GDM1 (cell line): Measurements from ENCODE around the gene CD79B.

ENCODE experiments used
- DNase-seq: peaks from one replicate; lab custom pipeline; 2025; lab: John Stamatoyannopoulos, UW

Gene CD79B

DNA sequence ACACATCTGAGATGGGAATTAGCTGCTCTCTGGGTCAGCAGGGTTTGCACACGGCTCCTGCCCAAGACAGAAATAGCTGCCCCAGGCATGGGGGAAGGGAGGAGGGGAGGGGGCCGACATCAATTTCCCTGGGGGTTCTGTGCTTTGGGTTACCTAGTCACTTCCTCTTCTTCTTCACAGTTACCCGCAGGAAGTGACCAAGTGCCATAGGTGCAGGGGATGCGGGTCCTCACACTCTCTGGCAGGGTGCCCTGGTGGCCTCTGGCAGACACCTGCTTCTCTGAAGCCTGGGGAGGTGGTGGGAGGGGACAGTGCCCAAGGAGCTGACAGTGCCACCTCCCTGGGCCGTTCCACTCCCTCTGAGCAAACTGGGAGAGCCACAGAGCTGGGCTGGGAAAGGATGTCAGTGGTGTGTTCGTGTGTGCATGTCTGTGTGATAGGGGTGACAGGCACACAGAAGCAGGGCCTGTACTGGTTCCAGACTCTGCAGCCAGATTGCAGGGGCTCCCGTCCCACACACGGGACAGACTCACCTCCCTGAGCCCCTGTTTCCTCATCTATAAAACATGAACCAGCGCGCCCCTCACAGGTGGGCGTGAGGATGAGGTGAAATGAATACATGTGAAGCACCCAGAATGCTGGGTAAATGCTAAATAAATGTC, 22.4 kb upstream of the CD79B start:
- peak; percentile 65 for DNase-seq

DNA sequence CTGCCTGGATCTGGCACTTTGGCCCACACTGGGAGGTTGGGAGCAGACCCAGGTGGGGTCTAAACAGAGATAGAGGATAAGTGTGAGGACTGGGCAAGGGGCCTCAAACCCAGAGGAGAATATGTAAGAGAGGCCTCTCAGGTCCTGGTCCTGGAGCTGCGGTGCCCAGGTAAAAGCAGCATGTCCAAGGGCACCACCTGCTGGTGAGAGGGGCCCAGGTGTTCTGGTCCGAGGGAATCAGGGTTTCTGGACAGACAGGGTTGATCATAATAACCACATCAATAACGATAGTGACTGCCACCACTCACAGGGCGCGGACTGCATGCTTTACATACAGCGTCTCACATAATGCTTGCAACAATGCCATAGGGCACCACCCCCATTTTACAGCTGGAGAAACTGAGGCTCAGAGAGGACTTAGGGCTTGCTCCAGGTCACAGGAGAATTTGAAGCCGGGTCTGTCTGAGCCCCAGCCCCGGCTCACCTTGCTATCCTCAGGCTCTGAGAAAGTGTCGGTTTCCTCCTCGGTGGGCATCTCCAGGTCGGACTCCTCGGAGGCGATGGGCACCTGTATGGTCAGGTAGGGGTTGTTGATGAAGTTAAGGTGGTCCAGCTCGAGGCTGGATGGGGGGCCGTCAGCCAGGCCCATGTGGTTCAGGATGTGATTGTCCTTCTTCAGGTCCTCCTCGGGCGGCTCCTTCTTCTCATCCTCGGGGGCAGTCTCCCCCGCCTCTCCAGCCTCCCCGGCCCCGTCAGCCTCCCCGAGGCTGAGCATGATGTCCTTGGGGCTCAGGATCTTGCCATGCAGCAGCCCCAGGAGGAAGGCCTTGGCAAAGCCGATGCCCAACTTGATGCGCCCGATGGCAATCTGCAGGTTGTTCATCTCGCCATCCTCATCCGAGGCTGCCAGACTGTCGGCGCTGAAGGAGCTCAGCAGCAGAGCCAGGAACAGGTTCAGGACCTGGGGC, 19.1 kb upstream of the CD79B start:
- no peak for DNase-seq

DNA sequence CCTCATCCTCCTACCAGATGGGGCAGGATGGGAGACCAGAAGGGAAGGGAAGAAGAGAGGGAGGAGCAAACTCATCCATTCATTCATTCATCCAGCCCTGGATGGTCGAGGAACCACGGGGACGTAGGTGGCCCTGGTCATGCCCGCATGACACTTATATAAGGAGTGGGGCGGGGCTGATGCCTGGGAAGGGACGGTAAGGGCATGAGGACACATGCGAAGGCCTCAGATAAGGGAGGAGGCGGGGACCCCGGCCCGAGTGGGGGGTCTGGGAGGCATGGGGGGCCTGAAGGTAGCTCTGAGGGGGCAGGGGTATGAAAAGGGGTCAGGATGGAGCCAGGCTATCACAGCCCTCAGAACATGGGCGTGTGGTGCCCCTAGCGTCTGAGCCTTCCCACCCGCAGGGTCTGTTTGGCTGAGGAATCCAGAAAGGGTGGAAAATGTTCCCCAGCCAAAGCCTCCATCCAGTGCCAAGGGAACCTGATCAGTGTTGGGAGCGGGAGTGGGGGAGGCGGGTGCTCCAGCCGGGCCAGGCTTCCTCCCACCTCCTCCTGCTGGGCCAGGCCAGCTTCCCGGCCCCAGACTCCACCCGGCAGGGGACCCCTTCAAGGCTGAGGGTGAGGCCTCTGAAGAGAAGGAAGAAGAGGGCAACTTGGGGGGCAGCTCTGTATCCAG, 17.6 kb upstream of the CD79B start:
- no peak for DNase-seq

DNA sequence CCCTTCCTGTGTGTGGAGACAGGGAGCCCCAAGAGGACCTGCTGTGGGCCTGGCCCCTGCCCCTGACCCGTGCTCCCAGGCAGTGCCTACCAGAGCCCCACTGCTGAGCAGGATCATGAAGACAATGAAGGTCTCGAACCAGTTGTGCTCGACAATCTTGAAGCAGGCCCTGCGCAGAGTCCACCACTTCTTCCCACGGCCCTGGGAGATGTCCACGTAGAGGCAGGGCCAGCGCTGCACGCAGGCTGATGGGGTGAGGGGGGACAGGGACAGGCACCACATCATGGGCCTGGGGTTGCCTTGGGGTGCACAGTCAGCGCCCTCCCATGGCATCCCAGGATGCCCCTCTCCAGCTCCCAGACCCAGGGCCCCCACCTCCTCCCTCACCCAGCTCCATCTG, 16.4 kb upstream of the CD79B start:
- no peak for DNase-seq

DNA sequence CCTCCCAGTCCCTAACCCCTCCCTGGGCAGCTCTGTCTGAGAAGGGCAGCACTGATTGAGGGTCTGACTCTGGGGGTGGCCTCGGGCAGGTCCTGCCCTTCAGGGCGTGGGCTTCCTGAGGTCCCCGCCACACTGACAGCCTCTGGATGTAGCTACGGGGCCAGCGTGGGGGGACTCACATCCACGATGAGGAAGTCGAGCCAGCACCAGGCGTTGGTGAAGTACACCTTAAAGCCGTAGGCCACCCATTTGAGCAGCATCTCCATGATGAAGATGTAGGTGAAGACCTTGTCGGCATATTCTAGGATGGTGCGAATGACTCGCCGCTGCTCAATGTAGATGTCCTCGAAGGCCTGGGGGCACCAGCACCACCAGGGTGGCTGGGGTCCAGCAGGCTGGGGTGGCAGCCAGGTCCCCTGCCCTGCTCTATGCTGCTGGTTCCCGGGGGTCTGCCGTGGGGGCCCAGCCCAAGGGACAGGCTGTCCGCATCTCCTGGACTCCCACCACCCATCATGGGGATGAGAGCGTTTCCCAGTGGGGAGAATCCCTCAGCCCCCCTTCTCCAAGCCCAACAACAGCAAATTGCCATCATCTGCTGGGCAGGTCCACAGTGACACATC, 15.7 kb upstream of the CD79B start:
- DNase-seq, result no peak

DNA sequence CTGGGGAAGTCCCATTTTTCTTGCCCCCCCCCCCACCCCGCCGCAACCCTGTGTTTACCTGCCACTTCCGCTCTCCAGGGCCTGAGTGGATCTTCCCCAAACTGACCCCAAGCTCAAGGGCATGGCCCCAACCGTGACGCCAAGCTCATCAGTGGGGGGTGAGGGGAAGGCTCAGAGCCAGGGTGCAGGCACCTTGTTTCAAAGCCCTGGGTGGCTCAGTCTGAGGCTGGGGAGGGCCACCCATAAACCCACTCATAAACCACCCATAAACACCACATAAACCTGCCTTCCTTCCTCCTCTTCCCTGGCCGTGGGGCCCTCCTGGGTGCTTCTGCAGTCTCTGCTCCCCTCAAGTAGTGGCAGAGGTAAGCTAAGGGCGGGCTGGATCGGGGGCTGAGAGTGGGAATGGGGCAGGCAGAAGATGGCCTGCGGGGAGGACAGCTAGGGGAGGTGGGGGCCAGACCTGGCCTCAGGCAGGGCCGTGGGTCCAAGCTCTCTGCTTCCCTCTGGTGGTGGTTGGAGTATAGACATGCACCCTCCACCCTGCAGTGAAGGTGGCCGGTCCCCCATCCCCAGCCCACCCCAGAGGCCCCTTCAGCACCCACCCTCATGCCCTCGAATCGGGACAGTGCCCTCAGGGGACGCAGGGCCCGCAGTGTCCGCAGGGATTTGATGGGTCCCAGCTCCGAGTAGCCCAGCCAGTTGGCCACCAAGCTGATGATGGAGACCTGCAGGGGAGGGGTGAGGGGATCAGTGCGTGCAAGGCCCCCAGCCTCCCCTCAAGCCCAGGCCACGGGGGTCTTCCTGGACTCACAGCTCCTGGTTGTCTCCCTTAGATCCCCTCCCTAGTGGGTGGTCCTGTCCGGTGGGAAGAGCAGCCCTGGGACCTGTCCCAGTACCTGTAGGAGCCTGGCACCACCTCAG, 14.6 kb upstream of the CD79B start:
- peak; percentile 35 for DNase-seq

DNA sequence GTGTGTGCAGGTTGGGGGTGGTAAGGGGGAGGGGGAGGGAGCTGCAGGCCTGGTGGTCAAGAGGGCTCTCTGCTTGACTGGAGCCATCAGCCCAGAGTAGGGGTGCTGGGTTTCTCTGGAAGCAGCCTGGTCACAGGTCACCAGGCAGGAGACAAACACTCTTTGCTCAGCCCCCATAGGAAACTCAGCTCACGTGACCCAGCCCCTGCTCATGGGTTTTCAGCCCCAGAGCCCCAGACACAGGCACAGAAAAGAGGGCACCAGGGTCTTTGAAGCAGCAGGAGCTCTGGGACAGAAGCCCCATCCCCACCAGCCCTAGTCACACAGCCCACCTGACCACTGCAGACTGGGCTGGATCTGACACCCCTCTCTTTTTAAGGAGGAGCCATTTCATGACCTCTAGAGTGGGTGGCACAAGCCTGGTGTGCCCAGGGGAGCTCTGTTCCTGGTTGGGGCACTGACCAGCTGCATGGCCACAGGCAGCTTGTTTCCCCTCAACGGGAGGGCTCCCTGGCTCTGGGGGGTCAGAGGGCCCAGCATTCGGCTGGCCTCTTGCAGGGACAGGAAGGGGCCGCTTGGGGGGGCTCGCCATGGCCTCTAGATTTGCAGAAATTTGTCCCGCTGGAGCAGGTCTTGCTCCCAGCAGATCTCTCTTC, 13.8 kb upstream of the CD79B start:
- DNase-seq, result no peak

DNA sequence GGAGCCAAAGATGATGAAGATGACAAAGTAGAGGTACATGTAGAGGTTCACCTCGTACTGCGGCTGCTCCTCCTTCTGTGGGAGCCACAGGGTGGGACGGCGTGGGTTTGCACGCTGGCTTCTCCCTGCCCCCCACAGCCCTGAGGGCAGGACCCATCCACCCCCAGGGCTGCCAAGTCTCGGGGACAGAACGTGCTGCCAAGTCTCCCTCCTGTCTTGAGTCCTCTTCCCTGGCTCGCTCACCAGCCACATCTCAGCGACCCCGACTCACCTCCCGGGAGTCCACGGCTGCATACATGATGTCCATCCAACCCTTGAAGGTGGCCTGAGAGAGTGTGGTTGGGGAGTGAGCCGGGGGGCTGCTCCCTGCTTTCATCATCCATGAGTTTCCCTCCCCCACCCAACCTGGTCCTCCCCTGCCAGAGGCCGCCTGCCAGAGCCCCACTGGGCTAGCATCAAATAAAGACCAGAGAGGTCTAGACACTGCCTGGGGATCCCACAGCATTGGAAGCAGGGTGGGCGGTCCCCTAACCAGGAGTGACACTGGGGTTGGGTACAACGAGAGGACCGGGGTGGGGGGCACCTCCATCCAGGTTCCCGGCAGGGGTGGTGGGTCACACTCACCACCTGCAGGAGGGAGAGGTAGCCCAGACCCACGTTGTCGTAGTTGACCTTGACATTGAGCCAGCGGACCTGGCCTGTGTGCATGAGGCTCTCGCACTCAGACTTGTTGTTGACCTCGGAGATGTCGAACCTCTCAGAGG, 12.8 kb upstream of the CD79B start:
- no peak for DNase-seq

DNA sequence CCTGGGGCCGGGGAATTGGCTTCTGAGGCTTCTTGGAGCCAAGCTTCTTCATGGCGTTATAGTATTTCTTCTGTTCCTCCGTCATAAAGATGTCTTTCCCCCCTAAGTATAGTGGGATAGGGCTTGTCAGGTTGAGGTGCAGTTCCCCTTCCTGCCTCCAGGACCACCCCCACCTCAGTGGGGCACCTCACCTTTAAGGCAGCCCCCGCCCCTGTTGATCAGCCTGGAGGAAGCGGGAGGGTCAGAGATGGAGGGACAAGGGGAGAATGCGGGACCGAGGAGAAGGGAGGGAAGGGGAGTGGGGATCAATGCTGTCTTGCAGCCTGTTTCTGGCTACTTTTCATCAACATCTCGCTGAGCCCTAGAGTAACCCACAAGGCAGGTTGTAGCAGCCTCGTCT, 11.6 kb upstream of the CD79B start:
- DNase-seq, result no peak

DNA sequence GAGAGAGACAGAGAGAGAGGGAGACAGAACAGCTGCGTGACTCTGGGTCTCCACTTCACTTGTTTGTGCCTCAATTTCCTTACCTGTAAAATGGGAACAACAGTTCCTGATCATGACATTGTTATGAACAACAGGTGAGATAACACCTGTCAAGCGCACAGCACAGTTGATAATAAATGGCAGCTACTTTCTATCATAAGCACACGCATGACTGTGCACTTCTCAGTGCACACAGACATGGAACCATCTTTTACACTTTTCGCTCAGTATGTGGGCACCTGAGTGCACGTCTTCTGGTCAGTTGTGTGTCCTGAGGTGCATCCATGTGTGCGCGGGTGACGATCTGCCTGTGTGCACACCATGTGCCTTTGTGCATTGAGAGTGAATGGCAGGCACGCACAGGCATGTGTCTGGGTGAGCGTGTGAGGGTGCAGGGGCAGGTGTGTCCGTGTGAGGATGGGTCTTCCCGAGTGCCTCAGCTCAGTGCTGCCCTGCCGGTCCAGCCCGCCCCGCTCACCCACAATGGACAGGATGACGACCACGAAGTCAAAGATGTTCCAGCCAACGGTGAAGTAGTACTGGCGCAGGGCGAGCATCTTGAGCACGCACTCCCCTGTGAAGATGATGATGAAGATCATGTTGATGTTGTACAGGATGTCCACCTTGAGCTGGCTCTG, 10.3 kb upstream of the CD79B start:
- no peak for DNase-seq

DNA sequence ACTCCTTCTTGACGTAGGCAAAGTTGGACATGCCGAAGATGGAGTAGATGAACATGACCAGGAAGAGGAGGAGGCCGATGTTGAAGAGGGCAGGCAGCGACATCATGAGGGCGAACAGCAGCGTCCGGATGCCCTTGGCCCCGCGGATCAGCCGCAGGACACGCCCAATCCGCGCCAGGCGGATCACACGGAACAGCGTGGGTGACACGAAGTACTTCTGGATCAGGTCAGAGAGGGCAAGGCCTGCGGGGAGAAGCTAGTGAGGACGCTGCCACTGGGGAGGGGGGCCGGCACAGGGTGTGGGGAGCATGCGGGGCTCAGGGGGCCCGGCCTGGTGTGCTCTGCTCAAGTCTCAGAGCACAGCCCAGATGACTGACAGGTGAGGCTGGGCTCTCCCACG, 9.6 kb upstream of the CD79B start:
- DNase-seq, result no peak

DNA sequence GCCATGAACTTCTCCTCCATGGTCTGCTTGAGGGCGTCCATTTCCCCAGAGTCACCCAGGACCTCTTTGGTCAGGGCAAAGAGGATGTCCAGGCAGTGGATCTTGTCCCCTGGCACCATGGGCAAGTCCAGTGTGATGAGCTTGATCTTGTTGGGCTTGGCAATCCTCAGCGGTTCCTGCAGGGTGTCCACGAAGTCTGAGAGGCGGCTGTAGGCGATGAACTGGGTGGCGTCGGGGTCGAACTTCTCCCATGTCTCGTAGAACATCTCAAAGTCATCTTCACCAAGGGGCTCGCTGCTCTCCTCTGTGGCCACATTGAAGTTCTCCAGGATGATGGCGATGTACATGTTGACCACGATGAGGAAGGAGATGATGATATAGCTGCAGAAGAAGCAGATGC, 9.0 kb upstream of the CD79B start:
- DNase-seq, result no peak

DNA sequence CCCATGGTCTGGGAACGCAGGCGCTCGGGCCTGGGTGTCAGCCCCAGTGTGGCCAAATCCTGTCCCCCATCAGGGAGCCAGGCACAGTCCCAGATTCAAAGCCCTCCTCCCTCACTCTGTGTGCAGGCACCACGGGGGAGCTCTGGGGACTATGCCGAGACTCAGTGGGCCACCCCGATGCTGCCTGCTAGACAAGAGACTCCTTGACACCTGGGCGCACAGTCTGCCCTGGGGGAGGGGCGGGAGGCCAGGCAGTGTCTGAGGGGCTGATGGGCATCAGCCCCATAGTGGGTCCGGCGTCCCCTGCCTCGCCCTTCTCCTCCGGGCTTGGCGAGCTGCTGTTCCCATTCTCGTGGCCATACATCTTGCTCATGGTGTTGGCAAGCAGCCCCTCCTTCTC, 8.5 kb upstream of the CD79B start:
- no peak for DNase-seq

DNA sequence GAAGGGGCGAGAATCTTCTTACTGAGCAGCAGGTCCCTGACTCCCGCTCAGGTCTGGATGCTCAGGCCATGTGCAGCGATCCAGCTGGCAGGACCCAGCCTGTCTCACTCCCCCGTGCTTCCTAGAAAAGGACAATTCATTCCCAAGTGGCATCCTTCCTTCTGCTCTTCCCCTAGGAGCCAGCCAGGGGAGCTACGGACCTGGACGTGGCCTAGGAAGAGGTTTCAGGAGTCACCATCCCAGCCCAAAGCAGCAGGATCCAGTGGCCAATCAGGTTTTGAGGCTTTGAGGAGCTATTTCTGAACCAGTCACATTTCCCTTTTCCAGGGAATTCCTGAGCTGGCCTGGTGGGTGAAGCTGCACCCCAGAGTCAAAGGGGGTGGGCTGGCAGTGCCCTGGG, 7.8 kb upstream of the CD79B start:
- DNase-seq, result no peak

DNA sequence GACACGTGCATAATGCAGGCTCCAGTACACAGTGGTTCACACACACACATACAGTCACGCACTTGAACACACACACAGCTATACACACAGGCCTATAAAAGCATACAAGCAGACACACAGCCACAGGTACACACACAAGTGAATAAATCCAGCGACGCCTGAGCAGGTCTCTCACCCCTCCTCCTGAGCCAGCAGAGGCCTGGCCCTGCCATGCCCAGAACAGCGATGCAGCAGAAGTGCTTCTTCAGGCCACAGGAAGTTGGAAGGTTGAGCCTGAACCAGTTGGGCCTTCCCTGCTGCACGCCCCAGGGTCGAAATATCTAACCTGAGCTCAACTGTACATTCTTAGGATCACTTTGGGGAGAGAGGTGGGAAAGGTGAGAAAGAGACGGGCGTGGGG, 7.3 kb upstream of the CD79B start:
- no peak for DNase-seq

DNA sequence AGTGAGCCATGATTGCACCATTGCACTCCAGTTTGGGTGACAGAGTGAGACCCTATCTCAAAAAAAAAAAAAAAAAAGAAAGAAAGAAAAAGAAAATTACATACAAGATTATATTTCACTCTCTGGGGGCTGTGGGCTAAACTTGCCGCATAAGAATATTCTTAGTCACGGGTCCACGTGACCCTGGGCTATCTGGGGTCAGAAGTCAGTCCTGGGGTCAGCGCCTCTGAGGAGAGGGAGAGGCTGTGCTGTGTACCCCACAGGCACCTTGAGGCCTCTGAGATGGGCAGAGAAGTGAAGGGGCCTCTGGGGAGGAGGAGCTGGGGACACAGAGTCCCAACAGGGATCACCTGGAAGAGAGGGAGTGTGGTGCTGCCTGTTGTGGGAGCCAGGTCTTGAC, 5.8 kb upstream of the CD79B start:
- no peak for DNase-seq

DNA sequence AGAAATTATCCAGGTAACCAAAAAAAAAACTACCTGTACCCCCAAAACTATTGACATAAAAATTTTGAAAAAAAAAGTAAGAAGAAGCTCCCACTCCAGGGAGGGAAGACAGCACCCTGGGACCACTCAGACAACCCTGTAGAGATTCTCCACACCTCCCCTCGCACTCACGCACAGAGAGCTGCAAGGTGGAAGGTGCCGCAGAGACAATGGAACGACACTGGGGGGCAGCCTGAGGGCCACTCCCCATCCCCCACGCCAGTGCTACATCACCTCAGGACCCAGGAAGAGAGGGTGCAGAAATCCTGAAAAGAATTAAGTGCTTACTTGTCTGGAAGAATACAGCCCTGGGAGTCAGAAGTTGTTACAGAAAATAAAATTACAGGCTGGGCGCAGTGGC, 5.2 kb upstream of the CD79B start:
- no peak for DNase-seq

DNA sequence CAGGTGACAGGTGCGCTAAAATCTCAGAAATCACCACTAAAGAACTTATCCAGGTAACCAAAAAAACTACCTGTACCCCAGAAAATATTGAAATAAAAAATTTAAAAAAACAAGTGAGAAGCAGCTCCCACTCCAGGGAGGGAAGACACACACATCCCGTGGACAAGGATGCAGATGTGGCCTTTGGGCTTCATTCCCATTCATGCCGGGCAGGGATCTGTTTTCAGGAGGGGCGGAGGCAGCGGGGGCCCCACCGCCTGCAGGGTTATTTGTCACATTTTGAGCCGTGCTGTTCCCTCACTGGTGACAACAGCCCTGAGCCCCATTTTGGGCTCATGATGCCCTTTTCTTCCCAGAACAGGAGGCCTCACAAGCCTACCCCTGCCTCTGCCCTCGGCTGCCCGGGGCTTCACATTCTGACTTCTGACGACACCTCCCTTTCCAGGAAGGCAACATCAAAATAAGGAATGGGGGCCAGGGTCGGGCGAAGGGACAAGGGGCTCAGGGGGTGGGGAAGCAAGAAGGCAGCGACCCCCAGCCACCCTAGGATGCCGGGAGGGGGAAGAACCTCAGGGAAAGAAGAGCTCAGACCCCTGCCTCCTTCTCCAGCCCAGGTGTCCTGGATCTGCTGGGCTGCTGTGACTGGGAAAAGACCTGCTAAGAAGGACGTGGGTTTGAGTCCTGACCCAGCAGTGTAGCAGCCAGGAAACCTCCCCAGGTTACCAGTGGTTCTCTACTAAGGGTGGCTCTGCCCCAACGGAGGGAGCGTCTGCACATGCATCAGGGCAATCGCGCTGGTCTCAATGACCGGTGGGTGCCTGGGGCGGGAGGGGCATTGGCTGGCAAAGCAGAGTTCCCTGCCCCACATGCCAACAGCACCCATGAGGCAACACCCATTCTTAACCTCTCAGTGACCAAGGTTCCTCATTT, 2.3 kb upstream of the CD79B start:
- DNase-seq, result no peak
